ENCODE data around the gene DYNC1LI2.
"Not testable (repeated sequence)": the region's sequence is repeated elsewhere in the genome, so short reads cannot be mapped to it uniquely, and the experiment has no call there.

Gene DYNC1LI2

DNA sequence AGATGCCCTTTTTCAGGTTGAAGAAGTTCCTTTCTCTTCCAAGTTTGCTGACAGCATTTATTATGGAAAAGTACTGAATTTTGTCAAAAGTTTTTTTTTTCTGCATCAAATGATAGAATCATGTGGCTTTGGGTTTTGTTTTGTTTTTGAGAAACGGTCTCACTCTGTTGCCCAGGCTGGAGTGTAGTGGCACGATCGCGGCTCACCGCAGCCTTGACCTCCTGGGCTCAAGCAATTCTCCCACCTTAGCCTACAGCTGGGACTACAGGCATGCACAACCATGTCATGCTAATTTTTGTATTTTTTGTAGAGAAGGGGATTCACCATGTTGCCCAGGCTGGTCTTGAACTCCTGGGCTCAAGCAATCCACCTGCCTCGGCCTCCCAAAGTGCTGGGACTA, 62.1 kb downstream of the DYNC1LI2 start:
- DNase-seq (ENCODE audit: low read depth): no peak
- no peak overlapping the region for H3K4me3 ChIP-seq (ENCODE audit: low read depth, low read length)
- TF ChIP-seq, protein P1, sequence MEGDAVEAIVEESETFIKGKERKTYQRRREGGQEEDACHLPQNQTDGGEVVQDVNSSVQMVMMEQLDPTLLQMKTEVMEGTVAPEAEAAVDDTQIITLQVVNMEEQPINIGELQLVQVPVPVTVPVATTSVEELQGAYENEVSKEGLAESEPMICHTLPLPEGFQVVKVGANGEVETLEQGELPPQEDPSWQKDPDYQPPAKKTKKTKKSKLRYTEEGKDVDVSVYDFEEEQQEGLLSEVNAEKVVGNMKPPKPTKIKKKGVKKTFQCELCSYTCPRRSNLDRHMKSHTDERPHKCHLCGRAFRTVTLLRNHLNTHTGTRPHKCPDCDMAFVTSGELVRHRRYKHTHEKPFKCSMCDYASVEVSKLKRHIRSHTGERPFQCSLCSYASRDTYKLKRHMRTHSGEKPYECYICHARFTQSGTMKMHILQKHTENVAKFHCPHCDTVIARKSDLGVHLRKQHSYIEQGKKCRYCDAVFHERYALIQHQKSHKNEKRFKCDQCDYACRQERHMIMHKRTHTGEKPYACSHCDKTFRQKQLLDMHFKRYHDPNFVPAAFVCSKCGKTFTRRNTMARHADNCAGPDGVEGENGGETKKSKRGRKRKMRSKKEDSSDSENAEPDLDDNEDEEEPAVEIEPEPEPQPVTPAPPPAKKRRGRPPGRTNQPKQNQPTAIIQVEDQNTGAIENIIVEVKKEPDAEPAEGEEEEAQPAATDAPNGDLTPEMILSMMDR (IDR thresholded peaks at IDR 0.05; ENCODE audit: insufficient read depth, low read depth, low read length, missing control alignments): no peak

DNA sequence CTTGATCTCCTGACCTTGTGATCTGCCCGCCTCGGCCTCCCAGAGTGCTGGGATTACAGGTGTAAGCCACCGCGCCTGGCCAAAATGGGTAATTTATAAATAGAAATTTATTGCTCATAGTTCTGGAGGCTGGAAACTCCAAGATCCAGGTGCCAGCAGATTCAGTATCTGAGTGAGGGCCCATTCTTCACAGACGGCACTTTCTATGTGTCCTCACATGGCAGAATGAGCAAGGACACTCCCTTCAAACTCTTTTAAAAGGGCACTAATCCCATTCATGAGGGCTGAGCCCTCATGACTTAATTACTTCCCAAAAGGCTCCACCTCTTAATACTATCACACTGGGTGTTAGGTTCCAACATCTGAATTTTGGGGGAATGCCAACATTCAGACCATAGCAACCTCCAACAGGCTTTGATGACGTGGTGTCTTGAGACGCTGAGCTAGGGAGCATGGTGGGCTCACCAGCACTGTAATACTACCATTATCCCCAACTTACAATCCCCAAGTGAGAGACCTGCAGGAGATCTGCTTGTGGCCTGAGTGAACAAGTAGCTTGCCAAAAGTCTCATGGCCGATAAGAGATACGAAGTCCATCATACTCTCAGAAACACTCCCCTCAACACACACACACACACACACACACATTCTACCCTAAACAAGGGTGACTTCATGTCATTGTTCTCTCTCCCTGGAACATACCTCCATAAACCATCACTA, 63.3 kb downstream of the DYNC1LI2 start:
- TF ChIP-seq, protein P1 (IDR thresholded peaks at IDR 0.05; ENCODE audit: insufficient read depth, low read depth, low read length, missing control alignments): no peak
- no peak for DNase-seq (ENCODE audit: low read depth)

DNA sequence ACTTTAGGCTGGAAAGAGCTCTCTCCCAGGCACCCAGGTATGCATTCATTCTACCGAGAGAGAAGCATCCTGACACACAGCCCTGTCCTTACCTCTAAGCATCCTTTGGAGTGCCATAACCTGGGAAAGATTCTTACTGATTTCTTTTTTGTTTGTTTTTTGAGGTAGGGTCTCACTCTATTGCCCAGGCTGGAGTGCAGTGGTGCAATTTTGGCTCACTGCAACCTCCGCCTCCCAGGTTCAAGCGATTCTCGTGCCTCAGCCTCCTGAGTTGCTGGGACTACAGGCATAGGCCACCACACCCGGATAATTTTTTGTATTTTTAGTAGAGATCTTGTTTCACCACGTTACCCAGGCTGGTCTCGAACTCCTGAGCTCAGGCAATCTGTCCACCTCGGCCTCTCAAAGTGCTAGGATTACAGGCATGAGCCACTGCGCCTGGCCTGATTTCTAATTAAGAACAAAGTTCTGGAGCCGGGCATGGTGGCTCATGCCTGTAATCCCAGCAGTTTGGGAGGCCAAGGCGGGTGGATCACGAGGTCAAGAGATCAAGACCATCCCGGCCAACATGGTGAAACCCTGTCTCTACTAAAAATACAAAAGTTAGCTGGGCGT, 65.8 kb downstream of the DYNC1LI2 start:
- not testable (repeated sequence) for DNase-seq (ENCODE audit: low read depth); H3K4me3 ChIP-seq (ENCODE audit: low read depth, low read length)

More for the DNA sequence above, 63.3 kb downstream of the DYNC1LI2 start:
- H3K4me3 ChIP-seq (ENCODE audit: low read depth, low read length): no peak overlapping the region

DNA sequence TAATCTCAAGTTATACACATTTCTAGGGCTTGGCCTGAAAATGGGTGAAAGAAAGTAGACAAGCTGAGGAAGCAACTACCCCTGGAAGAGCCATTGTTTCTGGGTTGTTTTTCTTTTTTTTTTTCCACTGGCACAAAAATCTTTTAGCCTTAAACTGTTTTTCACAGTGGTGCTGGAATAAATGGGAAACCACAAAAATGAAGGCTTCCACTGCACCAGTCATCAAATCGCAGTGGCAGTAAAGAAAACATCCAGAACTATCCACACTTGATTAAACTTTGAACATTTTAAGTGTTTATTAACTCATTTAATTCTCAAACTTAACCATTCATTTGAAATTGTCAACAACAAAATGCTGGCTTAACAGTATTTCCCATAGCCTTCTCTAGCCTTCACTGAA, 69.1 kb downstream of the DYNC1LI2 start:
- DNase-seq (ENCODE audit: low read depth): no peak
- TF ChIP-seq, protein P1 (IDR thresholded peaks at IDR 0.05; ENCODE audit: insufficient read depth, low read depth, low read length, missing control alignments): no peak
- no peak overlapping the region for H3K4me3 ChIP-seq (ENCODE audit: low read depth, low read length)

DNA sequence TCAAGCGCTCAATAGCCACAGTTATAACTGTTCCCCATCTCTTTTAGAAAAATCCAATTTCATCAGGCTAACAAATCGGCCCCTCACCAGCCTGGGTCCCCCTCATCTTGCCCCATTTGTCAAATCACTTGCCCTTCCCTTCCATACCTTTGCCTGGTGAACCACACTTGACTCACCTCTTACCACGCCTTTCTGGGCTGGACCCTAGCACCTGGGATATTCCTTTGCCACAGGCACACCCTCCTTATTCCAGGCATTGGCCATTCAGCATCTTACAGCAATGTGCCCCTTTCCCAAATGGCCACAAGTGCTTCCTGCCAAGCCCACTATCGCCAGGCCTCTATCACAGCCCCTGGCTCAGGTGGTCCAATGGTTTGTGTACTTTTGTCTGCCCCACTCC, 69.7 kb downstream of the DYNC1LI2 start:
- H3K4me3 ChIP-seq (ENCODE audit: low read depth, low read length): no peak overlapping the region
- TF ChIP-seq, protein P1 (IDR thresholded peaks at IDR 0.05; ENCODE audit: insufficient read depth, low read depth, low read length, missing control alignments): no peak
- no peak for DNase-seq (ENCODE audit: low read depth)

DNA sequence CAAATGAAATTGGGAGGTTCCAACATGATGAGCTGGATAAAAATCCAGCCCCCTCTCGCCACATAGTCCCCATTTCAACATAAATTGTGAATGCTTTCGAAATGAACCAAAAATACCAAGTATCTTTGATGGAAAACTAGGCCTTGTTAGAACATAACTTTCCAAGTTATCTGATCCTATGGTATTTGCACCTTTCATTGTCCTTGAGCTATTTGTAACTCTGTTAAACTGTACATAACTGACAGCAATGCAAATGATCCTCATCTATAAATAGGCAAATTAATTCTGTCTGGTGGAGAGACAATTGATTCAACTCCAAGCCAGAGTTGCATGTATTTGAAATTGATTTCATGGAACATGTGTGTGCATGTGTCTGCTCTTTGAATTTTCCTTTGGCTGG, 73.1 kb downstream of the DYNC1LI2 start:
- DNase-seq (ENCODE audit: low read depth): no peak
- no peak overlapping the region for H3K4me3 ChIP-seq (ENCODE audit: low read depth, low read length)
- TF ChIP-seq, protein P1 (IDR thresholded peaks at IDR 0.05; ENCODE audit: insufficient read depth, low read depth, low read length, missing control alignments): no peak

DNA sequence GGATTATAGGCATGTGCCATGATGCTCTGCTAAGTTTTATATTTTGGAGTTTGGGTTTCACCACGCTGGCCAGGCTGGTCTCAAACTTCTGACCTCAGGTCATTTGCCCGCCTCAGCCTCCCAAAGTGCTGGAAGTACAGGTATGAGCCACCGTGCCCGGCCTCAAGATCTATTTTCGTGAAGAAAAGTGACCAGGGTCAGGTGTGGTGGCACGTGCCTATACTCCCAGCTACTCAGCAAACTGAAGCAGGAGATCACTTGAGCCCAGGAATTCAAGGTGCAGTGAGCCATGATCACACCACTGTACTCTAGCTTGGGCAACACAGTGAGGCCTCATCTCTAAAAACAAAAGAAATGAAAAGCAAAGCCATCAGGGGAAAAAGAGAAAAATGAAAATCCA, 73.6 kb downstream of the DYNC1LI2 start:
- DNase-seq (ENCODE audit: low read depth): no peak
- TF ChIP-seq, protein P1 (IDR thresholded peaks at IDR 0.05; ENCODE audit: insufficient read depth, low read depth, low read length, missing control alignments): no peak

More for the DNA sequence above, 73.6 kb downstream of the DYNC1LI2 start:
- H3K4me3 ChIP-seq (ENCODE audit: low read depth, low read length): no peak overlapping the region

Data from GM12865 (cell line).